ENCODE results near the gene YPEL5. TPM values are rescaled to one million over a fixed set of nuclear protein-coding genes. Genes with fewer than 3 reads are reported as not detected.

Gene YPEL5
- total RNA-seq, 2 donors from 2014 or later, result 83.9 to 103 TPM

DNA sequence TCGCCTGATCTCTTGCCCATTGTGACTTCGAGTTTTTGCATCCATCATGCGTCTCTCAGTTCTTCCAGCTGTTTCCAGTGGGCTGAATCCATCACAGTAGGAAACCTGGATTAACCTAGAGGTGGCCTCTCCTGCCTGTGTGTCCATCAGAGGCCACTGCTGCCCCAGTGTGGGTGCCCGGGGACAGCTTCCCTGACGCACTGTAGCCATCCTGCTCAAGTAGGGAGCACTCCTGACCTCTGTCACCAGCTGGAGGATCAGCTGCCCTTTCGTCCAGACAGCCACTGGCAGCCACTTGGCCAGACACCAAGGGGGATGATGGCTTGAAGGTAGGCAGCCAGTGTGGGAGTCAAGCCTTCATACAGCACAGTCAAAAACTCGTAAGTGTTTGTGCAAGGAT is 47.6 kb downstream of the YPEL5 start:
- H3K4me1 ChIP-seq (ENCODE audit: control insufficient read depth in 1 of 2, low read depth in 2 of 2), result no peaks in the 10 kb centered on the region
- ATAC-seq (ENCODE audit: insufficient number of reproducible peaks, low FRiP score, low read depth) (no peak), DNase-seq (ENCODE audit: low spot score) (no peak)
- no peak overlapping the region for H3K27ac ChIP-seq
- H3K4me3 ChIP-seq, result no peak overlapping the region
- TF ChIP-seq, protein P1, sequence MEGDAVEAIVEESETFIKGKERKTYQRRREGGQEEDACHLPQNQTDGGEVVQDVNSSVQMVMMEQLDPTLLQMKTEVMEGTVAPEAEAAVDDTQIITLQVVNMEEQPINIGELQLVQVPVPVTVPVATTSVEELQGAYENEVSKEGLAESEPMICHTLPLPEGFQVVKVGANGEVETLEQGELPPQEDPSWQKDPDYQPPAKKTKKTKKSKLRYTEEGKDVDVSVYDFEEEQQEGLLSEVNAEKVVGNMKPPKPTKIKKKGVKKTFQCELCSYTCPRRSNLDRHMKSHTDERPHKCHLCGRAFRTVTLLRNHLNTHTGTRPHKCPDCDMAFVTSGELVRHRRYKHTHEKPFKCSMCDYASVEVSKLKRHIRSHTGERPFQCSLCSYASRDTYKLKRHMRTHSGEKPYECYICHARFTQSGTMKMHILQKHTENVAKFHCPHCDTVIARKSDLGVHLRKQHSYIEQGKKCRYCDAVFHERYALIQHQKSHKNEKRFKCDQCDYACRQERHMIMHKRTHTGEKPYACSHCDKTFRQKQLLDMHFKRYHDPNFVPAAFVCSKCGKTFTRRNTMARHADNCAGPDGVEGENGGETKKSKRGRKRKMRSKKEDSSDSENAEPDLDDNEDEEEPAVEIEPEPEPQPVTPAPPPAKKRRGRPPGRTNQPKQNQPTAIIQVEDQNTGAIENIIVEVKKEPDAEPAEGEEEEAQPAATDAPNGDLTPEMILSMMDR (IDR thresholded peaks at IDR 0.05), result no peak
- H3K9me3 ChIP-seq, result no peaks in the 10 kb centered on the region
- H3K36me3 ChIP-seq, result no peaks in the 10 kb centered on the region
- H3K27me3 ChIP-seq (replicated peaks; ENCODE audit: insufficient read depth), result no peaks in the 10 kb centered on the region

DNA sequence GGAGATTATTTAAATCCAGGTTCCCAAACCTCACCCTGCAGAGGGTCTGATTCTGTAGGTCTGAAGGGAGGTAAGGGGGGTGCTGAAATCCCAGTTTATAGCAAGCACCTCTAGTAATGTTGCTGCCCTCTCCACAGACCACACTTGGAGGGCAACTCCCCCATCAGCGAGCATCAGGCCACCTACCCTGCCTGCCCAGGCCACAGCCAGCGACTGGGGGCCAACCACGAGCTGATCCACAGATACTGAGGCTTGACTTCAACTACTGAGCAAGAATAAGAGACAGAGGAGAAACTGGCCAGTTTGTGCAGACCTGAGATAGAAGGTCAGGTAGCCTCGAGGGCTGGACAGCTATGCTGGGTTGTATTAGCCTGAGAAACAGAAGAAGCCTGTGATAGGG is 48.2 kb downstream of the YPEL5 start:
- TF ChIP-seq, protein P1 (IDR thresholded peaks at IDR 0.05), result no peak
- DNase-seq (ENCODE audit: low spot score) (no peak), ATAC-seq (ENCODE audit: insufficient number of reproducible peaks, low FRiP score, low read depth) (no peak)
- Histone ChIP-seq H3K4me3 (no peak overlapping the region), H3K9me3 (no peaks in the 10 kb centered on the region), H3K27ac (no peak overlapping the region), H3K36me3 (no peaks in the 10 kb centered on the region), H3K27me3 (replicated peaks; ENCODE audit: insufficient read depth) (no peaks in the 10 kb centered on the region), H3K4me1 (ENCODE audit: control insufficient read depth in 1 of 2, low read depth in 2 of 2) (no peaks in the 10 kb centered on the region)

DNA sequence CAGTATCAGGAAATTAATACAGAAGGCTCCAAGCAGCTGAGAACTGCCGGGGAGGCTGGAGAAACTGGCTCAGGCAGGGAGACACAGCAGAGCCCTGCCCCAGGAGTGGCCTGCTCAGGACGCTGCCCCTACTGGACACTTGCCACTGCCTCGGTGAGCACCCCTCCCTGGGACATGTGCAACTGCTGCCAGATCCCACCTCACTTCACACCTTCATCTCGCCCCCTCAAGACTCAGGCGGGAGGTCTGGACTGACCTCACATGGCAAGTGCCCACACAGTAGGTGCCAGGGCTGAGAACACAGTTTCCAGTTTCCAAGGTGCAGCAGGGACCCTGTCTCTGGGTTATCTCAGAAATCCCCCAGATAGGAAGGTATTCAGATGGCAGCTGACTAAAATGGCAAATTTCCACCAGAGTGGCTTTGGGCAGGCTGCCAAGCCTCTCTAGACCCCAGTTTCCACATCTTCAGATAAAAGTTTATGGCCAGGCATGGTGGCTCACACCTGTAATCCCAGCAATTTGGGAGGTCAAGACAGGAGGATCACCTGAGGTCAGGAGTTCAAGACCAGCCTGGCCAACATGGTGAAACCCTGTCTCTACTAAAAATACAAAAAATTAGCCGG is 50.9 kb downstream of the YPEL5 start:
- no peaks in the 10 kb centered on the region for H3K36me3 ChIP-seq
- peaks cover 6 to 8% of the 10 kb centered on the region in 2 donors for H3K4me1 ChIP-seq (ENCODE audit: control insufficient read depth in 1 of 2, low read depth in 2 of 2)
- no peak overlapping the region for H3K27ac ChIP-seq
- H3K27me3 ChIP-seq (replicated peaks; ENCODE audit: insufficient read depth), result no peaks in the 10 kb centered on the region
- TF ChIP-seq, protein P1 (IDR thresholded peaks at IDR 0.05), result no peak
- no peak for DNase-seq (ENCODE audit: low spot score)
- no peaks in the 10 kb centered on the region for H3K9me3 ChIP-seq
- no peak for ATAC-seq (ENCODE audit: insufficient number of reproducible peaks, low FRiP score, low read depth)
- no peak overlapping the region for H3K4me3 ChIP-seq

DNA sequence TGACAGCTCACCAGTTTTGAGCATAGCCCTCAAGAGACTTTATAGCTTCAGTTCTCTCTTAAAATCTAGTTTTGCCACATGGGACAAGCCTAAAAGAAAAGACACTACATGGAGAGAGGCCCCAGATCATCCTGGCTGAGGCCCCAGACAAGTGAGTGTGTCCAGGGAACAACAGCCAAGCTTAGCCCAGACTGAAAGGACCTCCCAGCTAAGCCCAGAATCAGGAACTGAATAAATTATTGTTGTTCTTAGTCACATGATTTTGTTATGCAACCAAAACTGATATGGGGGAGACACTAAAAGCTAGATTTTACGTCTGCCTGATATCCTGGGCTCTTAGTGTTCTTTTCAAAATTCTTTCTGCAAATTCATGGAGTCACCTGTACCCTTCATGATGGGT is 55.2 kb downstream of the YPEL5 start:
- peak overlapping the region in 1 of 2 donors; percentile 37 for H3K27ac ChIP-seq
- no peaks in the 10 kb centered on the region for H3K36me3 ChIP-seq
- TF ChIP-seq, protein P1 (IDR thresholded peaks at IDR 0.05), result no peak
- H3K4me3 ChIP-seq, result no peak overlapping the region
- H3K4me1 ChIP-seq (ENCODE audit: control insufficient read depth in 1 of 2, low read depth in 2 of 2), result peaks cover 6 to 15% of the 10 kb centered on the region in 2 donors
- H3K27me3 ChIP-seq (replicated peaks; ENCODE audit: insufficient read depth), result no peaks in the 10 kb centered on the region
- ATAC-seq (ENCODE audit: insufficient number of reproducible peaks, low FRiP score, low read depth) (no peak), DNase-seq (ENCODE audit: low spot score) (no peak)
- H3K9me3 ChIP-seq, result no peaks in the 10 kb centered on the region

DNA sequence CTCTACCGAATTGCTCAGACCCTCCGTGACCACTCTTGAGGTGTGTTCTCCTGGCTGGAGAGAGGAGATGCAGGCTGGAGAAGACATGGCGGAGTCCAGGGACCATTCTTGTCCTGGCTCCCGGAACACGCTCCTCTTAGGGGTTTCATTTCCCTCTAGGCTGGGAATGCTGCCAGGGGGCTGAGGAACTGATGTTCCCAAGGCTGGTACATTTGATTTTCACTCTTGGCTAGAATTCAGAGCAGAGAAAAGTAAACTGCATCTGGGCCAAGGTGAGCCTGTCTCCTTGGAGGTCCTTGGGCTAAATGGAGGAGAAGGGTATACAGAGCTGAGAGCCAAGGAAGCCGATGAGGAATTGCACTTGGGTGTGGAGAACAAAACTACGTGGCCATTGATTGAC is 56.3 kb downstream of the YPEL5 start:
- Histone ChIP-seq H3K4me1 (ENCODE audit: control insufficient read depth in 1 of 2, low read depth in 2 of 2) (peaks cover 6 to 15% of the 10 kb centered on the region in 2 donors), H3K27me3 (replicated peaks; ENCODE audit: insufficient read depth) (no peaks in the 10 kb centered on the region), H3K9me3 (no peaks in the 10 kb centered on the region), H3K4me3 (no peak overlapping the region), H3K27ac (no peak overlapping the region), H3K36me3 (no peaks in the 10 kb centered on the region)
- TF ChIP-seq, protein P1 (IDR thresholded peaks at IDR 0.05), result no peak
- DNase-seq (ENCODE audit: low spot score), result no peak
- ATAC-seq (ENCODE audit: insufficient number of reproducible peaks, low FRiP score, low read depth), result no peak
